Right ventricle myocardium inferior (tissue), 1 donor: Measurements from ENCODE around the gene SEMA4D. TPM values are rescaled to one million over a fixed set of nuclear protein-coding genes. Genes with fewer than 3 reads are reported as not detected.
A peak's percentile ranks its signal among the peaks of the same experiment; 100 is the strongest.
"Not testable (repeated sequence)": the region's sequence is repeated elsewhere in the genome, so short reads cannot be mapped to it uniquely, and the experiment has no call there.

Source experiments
- ATAC-seq: fragments of 200-7000 bp; cut with Tn5 transposase; one replicate; pipeline ENCODE4 v1.9.1; 2020; ENCODE audit warnings: mild to moderate bottlenecking, moderate library complexity
- DNase-seq: peaks from one replicate; pipeline ENCODE4 v3.0.0; 2021; ENCODE audit errors: missing footprints
- intact Hi-C: fragments of 100-400 bp; cut with DNase I; formaldehyde crosslinking; loops from one replicate; pipeline ENCODE4 v1.11.0; 2022
- total RNA-seq: library from RNA; stranded (reverse); fragmentation: NEBNext Ultra II Directional; extraction: Animal tissue kit (Norgen Biotek cat#: 25700); gene quantifications from one replicate; pipeline ENCODE4 v1.2.1, GENCODE V29; 2021
- donor health status: DM: no; HTN: yes; CAD: no; lungs with severe emphysema.

The SEMA4D gene
- total RNA-seq, 1 donor from 2014 or later, result 24.1 TPM

DNA sequence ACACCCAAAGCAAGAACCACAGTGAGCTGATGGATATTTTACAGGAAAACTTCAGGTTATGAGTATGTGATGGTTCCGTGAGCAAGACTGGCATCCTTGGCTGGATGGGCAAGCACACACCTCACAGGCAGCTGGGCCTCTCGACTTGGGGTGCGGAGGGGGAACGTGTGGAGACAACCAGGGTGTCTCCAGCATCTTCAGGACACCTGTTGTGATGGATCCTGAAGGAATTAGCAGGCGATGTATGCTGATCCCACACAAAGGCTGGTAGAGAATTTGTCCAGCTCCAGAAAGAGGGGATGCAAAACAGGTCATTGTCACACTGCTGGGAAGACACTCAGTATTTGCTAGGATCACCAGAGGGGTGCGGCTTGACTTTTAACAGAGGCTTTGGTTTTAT is 136.9 kb downstream of the SEMA4D start:
- ATAC-seq (no peak), DNase-seq (no peak)
- intact Hi-C loops, result loop anchor here (10.0 kb wide), 1 partner anchor 64 kb away; no protein-coding TSS in a partner anchor

DNA sequence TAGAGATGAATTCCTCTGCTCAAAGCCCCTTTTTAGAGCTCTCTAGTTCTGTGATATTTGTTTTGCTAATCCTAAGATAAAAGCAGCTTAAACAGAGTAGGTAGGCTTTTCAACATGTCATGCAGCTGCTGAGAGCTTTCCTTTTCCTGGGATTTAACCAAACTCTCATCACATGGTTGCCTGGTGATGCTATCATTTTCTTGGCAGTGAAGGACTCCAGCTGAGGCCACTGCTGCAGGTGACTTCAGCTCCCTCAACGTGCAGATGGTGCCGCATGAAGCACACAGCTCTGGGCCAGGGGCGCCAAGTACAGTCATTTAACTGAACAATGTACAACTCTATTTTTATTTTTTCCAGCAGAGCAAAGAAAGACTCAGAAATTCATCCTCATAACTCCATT is 137.4 kb downstream of the SEMA4D start:
- no peak for DNase-seq
- ATAC-seq, result no peak
- intact Hi-C loops, result loop anchor here (10.0 kb wide), 1 partner anchor 64 kb away; no protein-coding TSS in a partner anchor

DNA sequence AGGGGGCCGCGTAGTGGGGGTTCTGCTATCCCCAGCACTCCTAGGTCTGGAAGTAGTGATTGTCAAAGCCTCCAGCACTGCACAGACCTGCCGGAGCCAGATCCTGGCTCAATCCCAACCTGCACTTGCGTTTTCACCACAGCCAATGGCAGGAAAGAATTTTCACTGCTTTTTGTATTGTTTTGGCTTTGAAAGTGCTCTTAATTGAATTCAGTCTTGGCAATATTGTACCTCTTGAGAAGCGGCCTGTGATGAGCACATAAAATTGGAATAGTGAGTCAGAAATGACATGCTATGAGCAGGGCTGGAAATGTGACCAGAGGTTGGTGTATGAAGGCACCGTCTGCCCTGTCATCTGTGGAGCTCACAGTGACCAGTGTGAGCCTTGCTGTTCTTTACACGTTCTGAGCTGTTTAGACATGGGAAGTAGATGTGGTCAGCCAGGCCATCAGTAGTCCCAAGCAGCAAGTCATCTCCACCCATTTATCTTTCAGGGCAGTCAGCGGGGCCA is 138.1 kb downstream of the SEMA4D start:
- DNase-seq (no peak), ATAC-seq (no peak)
- intact Hi-C loops, result loop anchor here (10.0 kb wide), 1 partner anchor 65 kb away; no protein-coding TSS in a partner anchor

DNA sequence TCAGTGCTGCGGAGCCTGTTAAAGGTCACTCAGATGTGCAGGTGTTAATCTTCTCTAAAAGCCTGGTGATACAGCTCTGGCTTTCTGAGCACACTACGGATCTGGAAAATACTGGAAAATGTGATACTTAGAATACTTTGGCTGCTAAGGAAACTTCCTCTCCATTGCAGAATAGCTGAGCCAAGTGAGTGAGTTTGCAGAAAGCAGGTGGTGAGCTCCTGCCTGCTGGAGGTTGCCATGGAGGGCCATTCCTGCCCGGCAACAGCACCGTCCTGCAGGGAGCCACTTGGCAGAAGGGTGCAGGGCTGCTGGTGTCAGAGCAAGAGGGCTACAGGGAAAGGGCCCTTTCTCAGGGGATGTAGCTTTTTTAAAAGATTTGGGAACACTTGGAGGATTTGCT is 138.9 kb downstream of the SEMA4D start:
- DNase-seq, result no peak
- no peak for ATAC-seq

DNA sequence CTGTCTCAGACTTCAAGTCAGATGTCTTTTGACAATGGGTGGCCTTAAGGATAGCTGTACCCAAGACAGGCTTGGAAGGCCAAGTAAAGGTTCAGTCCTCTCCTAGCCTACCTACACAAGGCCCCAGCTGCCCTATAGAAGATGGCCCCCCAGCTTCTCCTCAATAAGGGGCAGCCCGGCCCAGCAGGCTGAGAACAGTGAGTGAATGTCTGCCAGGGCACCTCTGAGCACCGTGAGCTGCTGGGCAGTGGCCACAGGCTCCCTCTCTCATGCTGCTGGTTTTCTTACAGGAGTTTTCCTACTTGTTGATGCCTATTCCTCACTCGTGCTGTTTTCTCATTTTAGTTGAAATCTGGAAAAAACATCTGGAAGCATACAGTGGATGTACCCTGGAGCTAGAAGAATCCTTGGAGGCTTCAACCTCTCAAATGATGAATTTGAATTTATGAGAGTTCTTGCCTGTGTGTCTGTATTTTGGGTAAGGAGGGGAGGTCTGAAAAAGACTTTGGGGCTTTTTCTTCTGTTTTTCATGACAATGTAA is 139.5 kb downstream of the SEMA4D start:
- intact Hi-C loops, result no loop called here
- no peak for DNase-seq
- no peak for ATAC-seq

More for the DNA sequence above, 138.9 kb downstream of the SEMA4D start:
- intact Hi-C loops, result no loop called here

DNA sequence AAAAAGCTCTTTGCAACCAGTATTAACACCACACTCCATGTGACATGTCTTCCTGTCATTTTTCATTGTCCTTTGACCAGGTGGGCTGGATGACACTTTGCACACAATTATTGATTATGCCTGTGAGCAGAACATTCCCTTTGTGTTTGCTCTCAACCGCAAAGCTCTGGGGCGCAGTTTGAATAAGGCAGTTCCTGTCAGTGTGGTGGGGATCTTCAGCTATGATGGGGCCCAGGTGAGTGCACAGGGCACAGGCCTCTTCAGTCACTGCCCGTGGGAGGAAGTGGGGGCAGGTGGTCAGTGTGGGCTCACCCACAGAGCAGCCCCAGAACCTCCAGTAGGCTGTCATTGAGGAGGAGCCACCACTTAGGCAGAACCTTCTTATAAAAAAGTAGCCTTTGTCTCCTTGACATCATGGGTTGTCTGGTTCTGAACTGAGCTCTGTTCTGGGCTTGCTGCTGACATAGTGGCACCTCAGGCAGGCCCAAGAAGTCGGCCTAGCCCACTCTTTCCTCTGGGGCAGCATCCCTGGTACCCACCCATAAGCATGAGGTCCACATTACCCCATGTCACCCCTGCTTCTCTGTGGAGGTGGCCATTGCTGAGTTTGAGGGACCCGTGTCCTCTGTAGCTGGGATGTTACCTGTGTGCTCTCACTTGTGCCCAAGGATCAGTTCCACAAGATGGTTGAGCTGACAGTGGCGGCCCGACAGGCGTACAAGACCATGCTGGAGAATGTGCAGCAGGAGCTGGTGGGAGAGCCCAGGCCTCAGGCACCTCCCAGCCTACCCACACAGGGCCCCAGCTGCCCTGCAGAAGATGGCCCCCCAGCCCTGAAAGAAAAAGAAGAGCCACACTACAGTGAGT is 140.3 kb downstream of the SEMA4D start:
- intact Hi-C loops, result no loop called here
- no peak for ATAC-seq
- DNase-seq, result no peak

DNA sequence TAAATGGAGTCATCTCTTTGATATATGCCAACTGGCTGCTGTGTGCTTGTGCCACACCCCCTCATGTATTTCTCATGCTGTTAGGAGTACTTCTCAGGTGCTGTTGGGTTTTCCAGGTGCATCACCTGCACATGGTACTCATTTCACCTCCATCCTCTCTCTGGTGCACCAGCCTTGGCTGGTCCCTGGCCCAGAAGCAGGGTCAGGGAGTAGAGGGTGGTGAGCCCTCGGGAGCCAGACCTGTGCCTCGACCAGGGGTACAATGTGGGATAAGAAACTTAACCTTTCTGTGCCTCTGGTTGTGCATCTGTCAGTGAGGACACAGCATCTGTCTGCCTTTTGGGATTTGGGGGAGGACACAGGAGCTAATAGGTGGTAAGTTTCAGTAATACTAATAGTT is 141.1 kb downstream of the SEMA4D start:
- ATAC-seq (no peak), DNase-seq (no peak)
- intact Hi-C loops, result no loop called here

DNA sequence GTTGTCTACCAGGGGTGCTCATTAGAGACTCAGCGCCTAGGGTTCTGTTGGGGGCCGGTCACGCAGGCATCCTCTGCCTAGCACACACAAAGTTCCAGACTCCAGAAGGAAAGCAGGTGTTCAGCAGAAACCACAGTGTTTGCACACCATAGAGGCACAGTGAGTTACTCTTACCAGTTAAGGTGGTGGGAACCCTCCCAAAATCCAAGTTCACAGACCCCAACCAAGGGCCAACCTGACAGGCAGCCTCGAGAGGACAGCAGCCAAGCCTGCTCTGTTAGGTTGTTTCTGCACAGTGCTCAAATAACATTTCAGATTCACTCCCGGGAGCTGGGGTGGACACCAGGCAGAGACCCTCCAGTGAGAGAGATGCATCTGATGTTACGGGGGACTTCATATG is 143.4 kb downstream of the SEMA4D start:
- no peak for DNase-seq
- intact Hi-C loops, result no loop called here

DNA sequence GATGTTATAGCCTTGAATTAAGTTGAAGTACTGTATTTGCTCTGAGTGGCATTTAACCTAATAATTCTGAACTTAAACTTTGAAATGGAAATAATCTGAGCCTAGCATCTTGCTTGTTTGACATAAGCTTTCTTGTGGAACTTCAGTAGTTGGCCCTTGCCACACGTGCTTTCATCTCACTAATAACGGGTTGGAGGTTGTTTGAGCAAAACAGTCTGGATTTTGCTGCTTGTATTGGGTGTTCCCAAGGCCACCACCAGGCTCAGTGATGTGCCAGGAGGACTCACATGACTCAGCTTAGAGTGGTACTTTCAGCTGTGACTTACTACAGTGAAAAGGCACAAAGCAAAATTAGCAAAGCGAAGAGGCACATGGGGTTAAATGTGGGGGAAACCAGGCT is 143.9 kb downstream of the SEMA4D start:
- no peak for ATAC-seq
- intact Hi-C loops, result no loop called here

More for the DNA sequence above, 143.4 kb downstream of the SEMA4D start:
- ATAC-seq, result no peak

DNA sequence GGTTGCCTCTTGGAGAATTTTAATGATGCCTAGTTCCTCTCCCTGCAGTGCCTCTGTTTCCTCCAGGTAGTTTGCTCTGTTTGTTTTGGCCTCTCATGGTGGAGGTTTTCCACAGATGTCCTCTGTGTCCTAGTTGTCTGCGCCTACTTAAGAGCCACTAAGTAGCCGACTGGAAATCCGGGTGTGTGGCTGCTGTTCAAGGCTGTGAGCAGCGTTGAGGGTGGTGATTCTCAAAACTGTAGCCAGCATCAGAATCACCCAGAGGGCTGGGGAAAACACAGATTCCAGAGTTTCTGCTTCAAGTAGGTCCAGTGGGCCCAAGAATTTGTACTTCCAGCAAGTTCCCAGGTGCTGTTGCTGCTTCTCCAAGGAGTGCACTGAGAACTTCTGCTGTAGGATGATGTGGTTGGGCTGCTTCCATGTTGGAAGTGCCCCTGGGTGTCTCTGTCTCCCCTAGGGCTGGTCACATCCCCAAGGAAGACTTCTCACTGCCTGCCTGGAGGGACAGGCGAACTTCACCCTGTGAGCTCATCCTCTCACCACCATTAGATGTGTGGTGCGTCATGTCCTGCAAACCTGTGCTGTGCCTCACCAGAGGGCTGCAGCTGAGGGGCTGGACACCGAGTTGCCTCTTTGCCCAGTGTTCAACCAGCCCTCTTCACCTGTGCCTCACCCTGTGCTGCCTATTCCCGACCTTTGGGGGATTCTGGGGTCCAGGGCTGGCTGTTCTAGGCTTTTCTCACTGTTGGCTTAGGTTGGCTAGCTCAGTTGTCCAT is 144.9 kb downstream of the SEMA4D start:
- ATAC-seq, result no peak
- DNase-seq, result no peak
- intact Hi-C loops, result no loop called here

More for the DNA sequence above, 143.9 kb downstream of the SEMA4D start:
- no peak for DNase-seq

DNA sequence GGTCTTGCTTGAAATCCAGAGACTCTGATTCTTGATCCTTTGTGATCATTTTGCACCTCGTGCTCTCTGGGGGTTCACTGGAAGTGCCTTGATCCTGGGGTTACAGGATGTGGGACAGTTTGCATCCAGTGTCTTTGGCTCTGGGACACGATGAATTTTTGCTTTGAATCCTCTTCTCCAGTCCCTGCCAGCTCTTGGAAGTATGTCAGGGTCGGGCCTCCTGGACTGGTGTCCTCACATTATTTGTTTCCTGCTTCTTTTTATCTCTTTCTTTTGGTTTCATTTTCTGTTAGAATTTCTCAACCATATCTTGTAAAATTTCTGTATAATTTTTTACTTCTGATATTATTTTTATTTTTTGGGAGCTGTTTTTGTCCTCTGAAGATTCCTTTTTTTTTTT is 145.5 kb downstream of the SEMA4D start:
- intact Hi-C loops, result no loop called here
- no peak for DNase-seq
- no peak for ATAC-seq

DNA sequence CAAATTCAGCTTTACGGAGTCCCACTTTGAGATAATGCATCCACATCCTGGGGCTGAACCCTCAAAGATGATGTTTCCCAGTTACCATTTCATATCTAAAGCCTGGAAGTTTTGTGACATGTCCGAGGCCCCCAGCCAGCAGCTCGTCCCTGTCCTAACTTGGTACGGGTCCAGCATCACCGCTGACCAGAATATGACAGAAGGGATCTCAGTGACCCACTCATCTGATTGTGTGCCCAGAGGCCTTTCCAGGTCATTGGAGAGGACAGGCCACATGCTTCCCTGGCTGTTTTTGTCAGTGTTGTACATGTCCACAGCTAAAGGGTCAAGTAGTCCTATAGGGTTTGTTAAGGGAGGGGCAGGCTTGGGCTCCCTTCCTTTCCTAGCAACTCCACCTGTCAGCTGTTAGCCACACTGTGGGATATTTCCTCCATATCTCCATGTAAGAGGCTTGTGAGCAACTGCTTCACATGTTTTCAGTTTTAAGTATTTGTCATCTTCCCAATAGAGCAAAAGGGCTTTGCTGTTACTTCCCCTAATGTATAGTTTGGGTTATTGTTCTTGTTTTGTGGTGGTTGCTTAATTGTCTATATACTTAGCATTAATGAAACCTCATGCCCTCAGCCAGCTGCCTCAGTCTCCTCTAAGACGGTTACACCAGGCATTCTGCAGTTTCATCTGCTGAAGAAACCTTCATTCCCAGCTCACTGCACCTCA is 146.2 kb downstream of the SEMA4D start:
- no peak for DNase-seq
- intact Hi-C loops, result no loop called here
- no peak for ATAC-seq

DNA sequence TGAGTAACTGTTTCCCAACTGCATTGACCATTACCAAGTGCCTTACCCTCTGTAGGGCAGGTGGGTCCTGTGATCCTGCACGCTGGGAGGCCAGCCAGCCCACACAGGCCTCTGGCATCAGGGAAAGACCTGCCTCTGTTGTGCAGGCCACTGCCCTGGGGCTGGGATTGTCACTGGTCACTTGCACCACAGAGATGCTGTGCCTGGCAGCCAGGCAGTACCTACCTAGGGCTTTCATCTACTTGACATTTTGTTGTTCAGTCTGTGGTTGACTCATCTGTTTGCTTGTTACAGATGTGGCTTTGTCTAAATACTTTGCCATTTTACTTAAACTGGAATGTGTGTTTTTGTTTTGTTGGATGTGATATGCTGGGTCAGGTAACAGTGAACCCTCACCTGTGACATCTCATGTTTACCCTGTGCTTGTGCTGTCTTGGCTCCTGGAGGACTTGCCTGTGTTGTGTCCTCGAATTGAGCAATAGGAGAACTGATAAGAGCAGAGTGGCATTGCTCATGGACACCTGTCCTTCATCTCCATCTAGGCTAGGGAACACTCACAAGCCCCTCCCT is 146.8 kb downstream of the SEMA4D start:
- DNase-seq, result no peak
- intact Hi-C loops, result no loop called here

DNA sequence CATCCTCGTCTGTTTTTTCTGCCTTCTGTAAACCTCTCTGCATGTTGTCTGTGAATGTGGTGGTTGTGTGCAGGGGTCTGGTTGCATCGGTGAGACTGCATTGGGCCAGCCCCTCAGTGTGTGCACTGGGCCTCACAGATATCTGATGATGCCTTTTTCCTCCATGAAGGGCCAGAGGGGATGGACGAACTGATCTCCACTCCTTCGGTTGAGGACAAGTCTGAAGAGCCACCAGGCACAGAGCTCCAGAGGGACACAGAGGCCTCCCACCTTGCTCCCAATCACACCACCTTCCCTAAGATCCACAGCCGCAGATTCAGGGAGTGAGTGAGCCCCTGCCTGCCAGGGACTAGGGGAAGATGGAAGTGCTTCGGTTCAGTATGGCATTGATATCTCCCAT is 148.3 kb downstream of the SEMA4D start:
- intact Hi-C loops, result no loop called here
- DNase-seq (no peak), ATAC-seq (no peak)

More for the DNA sequence above, 146.8 kb downstream of the SEMA4D start:
- ATAC-seq, result peak; percentile 27

DNA sequence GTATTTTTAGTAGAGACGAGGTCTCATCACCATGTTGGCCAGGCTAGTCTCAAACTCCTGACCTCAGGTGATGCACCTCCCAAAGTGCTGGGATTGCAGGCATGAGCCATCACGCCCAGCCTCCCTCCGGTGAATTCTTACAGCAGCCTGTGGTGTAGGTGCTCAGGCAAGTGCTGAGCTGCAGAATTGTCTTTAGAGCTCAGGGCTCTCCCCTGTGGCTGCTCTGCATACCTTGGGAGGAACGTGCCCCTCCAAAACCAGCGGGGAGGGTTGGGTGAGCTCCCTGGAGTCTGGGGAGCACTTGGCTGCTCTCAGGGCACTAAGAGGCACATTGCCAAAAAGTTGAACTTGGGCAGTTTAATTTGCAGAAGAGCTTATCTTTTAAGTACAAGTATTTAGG is 150.3 kb downstream of the SEMA4D start:
- intact Hi-C loops, result no loop called here
- DNase-seq (no peak), ATAC-seq (no peak)

DNA sequence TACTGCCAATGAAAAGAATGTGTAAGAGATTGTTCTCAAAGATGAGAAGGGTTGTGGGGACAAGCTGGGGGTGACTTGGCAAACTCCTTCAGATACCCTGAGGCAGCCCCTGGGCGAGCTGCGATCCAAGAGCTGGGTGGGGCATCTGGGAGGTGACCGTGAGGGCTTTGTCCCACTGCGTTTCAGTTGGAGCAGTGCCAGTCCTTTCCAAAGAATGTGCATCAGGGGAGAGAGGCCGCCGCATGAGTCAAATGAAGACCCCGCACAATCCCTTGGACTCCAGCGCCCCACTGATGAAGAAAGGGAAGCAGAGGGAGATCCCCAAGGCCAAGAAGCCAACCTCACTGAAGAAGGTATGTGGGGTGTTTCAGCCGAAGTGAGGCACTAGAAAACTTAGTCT is 151.2 kb downstream of the SEMA4D start:
- no peak for ATAC-seq
- DNase-seq, result no peak
- intact Hi-C loops, result no loop called here

DNA sequence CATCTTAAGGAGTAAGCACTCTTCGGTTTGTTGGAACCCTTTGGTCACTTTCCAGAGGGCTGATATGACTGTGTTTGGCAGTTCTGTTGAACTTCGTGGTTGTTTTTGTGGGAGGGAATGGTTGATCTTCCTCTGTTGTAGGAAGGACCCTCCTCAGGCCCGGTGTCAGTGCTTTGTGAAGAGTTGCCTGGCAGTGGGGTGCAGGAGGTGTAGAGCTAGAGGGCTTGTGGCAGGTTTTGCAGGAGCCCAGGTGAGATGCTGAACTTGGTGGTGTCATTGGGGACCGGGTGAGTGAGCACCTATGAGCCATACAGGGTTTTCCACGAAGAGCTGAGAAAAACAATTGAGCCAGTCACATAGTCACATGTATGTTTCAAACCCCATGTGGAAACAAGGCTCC is 152.4 kb downstream of the SEMA4D start:
- intact Hi-C loops, result no loop called here
- no peak for DNase-seq
- ATAC-seq, result no peak

DNA sequence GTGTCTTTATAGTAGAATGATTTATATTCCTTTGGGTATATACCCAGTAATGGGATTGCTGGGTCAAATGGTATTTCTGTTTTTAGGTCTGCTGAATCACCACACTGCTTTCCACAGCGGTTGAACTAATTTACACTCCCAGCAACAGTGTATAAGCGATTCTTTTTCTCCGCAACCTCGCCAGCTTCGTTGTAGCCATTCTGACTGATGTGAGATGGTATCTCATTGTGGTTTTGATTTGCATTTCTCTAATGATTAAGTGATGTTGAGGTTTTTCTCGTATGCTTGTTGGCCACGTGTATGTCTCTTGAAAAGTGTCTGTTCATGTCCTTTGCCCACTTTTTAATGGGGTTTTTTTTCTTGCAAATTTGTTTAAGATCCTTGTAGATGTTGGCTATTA is 154.1 kb downstream of the SEMA4D start:
- ATAC-seq, DNase-seq, intact Hi-C loops: not testable (repeated sequence)
